NCI-H774 (cell line): ENCODE results near the gene ELOB.

Experiments used
- DNase-seq: peaks from one replicate; lab custom pipeline; 2025; lab: John Stamatoyannopoulos, UW

ELOB gene

DNA sequence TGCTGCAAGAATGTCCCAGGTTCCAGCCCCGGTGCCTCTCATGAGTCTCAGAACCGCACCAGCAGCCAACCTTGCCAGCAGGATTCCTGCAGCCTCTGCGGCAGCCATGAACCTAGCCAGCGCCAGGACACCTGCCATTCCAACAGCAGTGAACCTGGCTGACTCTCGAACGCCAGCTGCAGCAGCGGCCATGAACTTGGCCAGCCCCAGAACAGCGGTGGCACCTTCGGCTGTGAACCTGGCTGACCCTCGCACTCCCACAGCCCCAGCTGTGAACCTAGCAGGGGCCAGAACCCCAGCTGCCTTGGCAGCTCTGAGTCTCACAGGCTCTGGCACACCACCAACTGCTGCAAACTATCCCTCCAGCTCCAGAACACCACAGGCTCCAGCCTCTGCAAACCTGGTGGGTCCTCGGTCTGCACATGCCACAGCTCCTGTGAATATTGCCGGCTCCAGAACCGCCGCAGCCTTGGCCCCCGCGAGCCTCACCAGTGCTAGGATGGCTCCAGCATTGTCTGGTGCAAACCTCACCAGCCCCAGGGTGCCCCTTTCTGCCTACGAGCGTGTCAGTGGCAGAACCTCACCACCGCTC lies 9.8 kb downstream of the ELOB start:
- no peak for DNase-seq

GRCh38 chr16:2766430-2767139 lies 10.5 kb downstream of the ELOB start:
- no peak for DNase-seq

DNA sequence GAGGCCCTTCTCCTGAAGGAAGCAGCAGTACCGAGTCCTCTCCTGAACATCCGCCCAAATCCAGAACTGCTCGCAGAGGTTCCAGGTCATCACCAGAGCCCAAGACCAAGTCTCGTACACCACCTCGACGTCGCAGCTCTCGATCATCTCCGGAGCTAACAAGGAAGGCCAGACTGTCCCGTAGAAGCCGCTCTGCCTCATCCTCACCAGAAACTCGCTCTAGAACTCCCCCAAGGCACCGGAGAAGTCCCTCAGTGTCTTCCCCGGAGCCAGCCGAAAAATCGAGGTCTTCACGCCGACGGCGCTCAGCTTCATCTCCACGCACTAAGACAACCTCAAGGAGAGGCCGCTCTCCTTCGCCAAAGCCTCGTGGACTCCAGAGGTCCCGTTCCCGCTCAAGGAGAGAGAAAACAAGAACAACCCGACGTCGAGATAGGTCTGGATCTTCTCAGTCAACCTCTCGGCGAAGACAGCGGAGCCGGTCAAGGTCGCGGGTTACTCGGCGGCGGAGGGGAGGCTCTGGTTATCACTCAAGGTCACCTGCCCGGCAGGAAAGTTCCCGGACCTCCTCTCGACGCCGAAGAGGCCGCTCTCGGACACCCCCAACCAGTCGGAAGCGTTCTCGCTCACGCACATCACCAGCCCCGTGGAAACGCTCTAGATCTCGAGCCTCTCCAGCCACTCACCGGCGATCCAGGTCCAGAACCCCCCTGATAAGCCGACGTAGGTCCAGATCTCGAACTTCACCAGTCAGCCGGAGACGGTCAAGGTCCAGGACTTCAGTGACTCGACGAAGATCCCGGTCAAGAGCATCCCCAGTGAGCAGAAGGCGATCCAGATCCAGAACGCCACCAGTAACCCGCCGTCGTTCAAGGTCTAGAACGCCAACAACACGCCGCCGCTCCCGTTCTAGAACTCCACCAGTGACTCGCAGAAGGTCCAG lies 11.3 kb downstream of the ELOB start:
- DNase-seq = no peak

DNA sequence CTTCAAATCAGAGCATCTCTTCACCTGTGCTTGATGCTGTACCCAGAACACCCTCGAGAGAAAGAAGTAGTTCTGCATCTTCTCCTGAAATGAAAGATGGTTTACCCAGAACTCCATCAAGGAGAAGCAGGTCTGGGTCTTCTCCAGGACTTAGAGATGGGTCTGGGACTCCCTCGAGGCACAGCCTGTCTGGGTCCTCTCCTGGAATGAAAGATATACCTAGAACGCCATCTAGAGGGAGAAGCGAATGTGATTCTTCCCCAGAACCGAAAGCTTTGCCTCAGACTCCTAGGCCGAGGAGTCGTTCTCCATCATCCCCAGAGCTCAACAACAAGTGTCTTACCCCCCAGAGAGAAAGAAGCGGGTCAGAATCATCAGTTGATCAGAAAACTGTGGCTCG lies 12.4 kb downstream of the ELOB start:
- no peak for DNase-seq

- DNase-seq = no peak
These were observed 13.9 kb downstream of the ELOB start for GRCh38 chr16:2763173-2763572.

DNA sequence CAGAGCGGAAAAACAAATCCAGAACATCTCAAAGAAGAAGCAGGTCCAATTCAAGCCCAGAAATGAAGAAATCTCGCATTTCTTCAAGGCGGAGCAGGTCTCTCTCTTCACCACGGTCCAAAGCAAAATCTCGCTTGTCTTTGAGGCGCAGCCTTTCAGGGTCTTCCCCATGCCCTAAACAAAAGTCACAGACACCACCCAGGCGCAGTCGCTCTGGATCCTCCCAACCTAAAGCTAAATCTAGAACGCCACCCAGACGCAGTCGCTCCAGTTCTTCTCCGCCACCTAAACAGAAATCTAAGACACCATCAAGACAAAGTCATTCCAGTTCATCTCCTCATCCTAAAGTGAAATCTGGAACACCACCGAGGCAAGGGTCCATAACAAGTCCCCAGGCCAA lies 14.4 kb downstream of the ELOB start:
- DNase-seq = no peak

DNA sequence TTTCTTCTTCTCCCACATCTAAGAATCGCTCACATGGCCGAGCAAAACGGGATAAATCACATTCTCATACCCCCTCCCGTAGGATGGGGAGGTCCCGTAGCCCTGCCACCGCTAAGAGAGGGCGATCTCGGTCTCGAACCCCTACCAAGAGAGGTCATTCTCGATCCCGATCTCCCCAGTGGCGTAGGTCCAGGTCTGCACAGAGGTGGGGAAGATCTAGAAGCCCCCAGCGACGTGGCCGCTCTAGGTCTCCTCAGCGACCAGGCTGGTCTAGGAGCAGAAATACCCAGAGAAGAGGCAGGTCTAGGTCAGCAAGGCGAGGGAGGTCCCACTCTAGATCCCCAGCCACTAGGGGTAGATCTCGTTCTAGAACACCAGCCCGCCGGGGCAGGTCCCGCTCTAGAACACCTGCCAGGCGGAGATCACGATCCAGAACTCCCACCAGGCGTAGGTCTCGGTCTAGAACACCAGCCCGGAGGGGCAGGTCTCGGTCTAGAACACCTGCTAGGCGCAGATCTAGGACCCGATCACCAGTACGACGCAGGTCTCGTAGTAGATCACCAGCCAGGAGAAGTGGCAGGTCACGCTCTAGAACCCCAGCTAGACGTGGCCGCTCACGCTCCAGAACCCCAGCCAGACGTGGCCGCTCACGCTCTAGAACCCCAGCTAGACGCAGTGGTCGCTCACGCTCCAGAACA lies 15.0 kb downstream of the ELOB start:
- DNase-seq = no peak

GRCh38 chr16:2761472-2761871 lies 15.6 kb downstream of the ELOB start:
- no peak for DNase-seq

- no peak for DNase-seq
These were observed 19.7 kb downstream of the ELOB start for GRCh38 chr16:2757344-2757743.

DNA sequence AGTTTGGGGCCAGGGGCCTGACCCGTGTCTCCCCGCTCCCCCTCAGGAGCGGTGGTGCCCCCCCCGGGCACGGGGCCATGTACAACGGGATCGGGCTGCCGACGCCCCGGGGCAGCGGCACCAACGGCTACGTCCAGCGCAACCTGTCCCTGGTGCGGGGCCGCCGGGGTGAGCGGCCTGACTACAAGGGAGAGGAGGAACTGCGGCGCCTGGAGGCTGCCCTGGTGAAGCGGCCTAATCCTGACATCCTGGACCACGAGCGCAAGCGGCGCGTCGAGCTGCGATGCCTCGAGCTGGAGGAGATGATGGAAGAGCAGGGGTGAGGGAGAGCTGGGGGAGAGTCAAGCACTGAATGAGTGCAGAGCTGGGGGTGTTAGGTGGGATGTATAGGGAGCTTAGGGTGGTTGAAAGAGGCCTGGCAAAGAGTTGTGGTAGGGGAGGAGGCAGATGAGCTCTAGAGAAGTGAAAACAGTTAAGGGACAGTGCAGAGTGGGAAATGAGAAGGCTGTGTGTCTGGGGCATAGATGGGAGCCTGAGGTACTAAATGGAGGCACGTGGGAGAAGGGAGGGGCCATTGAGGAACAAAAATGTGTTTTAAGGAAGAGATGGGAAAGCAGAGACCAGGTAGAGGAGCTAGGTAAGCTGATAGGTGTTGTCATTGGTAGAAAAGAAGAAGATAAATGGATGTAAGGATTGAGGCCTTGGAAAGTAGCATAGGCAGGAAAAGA lies 20.6 kb downstream of the ELOB start:
- DNase-seq = no peak

DNA sequence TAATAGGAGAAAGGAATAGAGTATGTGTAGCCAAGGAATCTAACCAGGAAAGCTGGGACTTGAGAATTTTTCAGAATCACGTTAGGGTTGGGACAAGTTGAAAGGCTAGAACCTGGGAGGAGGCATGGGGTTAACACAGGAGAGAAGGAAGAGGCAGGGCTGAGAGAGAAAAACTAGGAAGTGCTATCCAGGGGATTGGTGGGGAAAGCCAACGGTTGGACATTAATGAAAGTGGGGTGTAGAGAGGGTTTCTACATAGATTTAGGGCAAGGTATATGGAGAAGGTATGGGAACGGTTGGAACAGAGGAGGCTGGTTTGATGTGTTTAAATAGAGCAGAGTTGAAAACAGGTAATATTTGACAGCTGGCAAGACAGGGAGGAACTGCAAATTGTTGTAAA lies 21.9 kb downstream of the ELOB start:
- no peak for DNase-seq

GRCh38 chr16:2753733-2754020 lies 23.4 kb downstream of the ELOB start:
- DNase-seq = no peak

- DNase-seq = peak; percentile 69
These were observed 24.0 kb downstream of the ELOB start for GRCh38 chr16:2752850-2753732.

DNA sequence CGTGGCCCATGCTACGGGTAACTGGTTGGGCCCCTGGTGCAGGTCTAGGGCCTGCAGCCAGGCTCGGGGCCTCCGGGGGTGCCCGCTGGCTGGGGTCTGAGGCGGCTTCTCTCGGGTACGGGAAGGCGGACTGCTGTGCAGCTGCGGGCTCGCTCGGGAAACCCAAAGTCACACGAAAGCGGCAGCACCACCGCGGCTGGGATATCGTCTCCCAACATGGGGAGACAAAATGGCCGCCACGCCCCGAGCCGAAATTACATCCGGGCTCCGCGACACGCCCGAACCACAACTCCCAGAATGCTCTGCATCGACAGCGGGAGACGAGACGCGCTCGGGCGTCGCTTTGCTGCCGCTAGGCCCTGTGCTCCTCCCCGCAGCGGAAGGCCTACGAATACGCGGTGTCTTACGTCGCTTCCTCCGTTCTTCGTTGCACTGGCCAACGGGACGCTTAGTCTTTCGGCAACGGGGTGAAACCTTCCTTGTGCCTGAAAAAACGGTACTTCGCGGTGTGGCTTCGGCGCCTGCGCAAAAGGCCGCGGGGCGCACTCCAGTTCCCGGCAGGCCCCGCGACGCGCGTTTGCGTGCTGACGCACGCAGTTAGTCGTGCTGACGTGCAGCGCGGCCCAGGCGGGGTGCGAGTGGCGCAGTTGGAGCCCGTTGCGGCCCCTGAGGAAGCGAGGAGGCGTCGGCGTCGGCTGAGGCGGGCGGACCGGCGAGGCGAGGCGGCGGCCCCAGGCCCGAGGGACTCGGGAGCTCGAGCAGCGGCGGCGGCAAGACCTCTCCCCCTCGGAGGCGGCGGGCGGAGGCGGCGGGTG lies 24.8 kb downstream of the ELOB start, which contains the start of gene SRRM2:
TSS of gene SRRM2 (plus strand) at position 604 of the 815 bp plus-strand sequence. CDS start 3,727 bp downstream, outside the sequence.
- peak; percentile 83 for DNase-seq

- peak; percentile 25 for DNase-seq
These were observed 25.5 kb downstream of the ELOB start for GRCh38 chr16:2751577-2752034.

GRCh38 chr16:2749936-2750335 lies 27.1 kb downstream of the ELOB start:
- no peak for DNase-seq

DNA sequence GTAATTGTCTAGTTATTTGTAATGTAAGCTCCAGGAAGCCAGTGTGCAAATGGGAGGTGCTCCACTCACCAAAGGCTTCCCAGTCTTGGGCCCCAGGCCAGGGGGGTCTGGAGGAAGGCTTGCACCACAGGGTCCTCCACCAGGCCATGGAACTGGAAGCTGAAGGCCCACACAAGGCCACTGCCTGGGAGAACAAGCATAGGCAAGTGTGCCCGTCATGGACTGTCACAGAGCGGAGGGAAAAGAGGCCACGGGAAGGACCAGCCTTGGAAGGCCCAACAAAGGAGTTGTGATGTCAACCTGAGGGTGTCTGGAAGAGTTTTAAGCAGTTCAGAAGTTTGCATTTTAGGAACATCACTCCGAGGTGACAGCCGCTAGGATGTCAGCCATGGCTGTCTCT lies 27.6 kb downstream of the ELOB start:
- no peak for DNase-seq

DNA sequence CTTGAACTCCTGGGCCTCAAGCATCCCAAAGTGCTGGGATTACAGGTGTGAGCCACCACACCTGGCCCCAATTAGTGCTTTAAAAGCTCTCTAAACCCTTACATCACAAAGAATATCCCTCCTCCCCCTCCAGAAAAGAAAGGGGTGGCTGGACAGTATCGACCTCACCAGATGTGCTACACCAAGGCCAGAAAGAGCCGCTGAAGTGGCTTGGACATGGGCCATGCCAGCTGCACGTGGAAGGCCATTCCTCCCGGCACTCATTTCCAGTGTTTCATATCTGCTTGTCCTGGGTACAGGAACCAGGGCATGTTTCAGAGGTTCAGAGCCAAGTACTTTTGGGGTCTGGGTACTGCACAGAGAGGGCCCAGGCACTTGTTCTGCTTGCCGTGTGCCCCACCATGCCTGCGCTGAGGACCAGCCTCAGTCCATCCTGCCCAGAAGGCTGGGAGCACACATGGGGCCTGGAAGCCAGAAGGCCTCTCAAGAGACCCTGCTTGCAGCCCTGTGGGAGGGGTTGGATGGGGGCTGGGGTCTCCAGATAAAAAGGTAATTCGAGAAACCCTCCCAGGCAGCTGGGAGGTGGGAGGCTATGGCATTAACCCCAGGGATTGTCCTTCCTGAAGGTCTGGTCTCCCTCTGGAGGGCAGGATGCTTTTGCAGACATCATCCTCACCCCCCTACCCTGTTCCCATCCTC lies 28.2 kb downstream of the ELOB start:
- peak; percentile 33 for DNase-seq

- no peak for DNase-seq
These were observed 31.1 kb downstream of the ELOB start for GRCh38 chr16:2745961-2746360.
